Measurements from ENCODE around the gene NEDD4L.

The NEDD4L gene

DNA sequence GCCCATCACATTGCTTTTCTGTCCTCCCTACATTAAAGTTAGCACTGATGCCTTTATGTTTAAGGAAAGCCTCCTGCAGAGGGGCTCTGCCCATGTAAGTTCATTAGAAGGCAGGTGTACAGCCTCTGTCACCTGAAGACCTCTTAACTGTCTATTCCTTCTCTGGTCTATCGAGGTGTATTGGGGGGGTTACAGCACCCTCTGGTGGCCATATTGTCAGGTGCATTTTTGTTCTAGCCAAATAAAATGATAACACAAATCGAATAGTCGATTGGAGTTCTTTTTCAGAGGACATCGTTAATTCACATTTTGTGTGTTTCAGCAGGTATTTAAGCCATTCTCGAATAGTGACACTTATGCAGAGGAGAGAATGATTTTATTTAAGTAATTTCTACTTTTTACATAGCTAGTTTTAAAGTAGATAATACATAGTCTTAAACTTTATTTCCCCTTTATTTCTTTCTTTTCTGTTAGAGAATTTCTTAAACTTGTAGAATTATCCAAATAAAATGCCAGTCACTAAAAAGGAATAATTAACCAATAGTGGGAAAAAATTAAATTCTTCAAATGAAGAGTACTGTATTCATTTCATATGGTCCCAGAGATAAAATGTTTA lies 136.8 kb downstream of the NEDD4L start:
- peak; percentile 55 for DNase-seq (ENCODE audit: low spot score)

DNA sequence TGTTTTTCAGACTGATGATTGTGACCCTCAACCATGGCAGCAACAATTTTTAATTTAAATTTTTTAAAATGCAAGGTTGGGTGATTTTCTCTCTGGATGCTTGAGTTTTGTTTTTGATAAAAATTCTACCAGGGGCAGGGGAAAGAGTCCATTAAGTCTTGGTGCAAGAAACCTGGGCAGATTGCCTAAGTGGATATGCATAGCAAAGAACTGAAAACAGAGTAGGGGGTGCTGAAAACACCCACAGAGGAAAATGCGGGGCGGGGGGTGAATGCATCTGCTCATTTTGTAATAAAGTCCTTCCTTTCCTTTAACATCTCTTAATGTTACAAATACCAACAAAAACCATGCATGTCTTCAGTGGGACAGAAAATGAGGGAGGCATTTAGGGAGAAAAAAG lies 138.0 kb downstream of the NEDD4L start:
- no peak for DNase-seq (ENCODE audit: low spot score)

DNA sequence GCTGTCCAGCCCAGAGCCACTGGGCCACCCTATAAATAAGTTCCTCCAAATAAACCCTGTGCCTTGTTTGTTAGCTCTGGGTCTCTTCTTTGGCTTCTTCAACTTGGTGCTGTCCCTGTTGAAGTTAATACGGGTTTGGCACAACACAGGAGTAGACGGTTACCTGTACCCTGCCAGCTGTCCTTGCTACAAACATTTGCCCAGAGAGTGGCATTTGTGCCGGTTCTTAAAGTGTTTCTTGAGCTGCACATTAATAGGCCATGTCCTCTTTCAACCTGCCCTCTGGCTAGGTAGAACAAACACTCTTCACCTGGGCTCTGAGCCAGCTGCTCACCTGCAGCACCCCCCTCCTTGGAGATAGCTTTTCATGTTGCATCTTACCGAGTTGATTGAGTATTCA lies 139.2 kb downstream of the NEDD4L start:
- DNase-seq (ENCODE audit: low spot score): no peak

DNA sequence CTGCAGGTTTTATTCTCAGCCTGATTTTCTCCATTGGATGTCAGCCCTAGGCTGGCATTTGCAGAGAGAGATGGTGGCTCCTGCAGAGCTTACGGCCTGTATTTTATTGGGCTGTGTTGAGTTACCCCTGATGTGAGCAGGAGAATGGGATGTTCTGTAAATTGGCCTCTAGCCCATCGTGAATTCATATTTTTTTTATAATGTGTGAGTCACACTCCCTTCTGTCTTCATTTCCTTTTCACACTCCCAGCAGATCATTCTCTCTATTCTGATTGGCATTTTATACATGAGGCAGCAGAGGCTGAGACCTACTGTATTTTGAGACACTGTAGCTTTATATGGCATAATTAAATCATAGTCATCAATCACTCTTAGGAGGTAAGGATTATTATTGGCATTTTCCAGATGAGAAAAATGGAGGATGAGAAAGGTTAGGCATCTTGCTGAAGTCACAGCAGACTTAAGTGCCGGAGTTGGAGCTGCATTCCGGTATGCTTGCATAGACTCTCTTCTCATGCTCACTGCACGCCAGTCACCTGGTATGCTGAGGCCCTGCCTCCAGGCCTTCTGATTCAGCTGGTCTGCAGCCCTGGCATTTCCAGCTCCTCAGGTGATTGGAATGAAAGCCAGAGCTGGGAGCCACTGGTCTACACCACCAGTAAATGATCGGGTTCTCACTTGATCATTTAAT lies 142.4 kb downstream of the NEDD4L start:
- DNase-seq (ENCODE audit: low spot score): no peak

DNA sequence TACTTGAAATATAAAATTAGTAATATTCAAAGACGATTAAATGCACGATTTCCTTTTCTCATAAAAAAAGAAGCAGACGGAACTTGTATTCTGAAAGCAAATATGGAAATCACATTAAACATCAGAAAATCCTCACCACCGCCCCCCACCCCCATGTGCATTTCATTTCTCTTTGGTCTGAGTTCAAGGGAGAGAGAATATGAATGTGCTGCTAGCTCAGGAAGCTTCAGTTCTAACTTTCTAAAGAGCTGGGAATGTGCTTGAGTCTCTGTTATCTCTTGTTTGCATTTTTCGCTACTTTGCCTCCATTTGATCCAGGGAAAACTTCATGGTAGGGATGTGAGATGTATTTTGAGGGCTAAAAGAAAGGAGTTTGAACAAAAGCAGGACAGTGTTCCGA lies 143.6 kb downstream of the NEDD4L start:
- no peak for DNase-seq (ENCODE audit: low spot score)

DNA sequence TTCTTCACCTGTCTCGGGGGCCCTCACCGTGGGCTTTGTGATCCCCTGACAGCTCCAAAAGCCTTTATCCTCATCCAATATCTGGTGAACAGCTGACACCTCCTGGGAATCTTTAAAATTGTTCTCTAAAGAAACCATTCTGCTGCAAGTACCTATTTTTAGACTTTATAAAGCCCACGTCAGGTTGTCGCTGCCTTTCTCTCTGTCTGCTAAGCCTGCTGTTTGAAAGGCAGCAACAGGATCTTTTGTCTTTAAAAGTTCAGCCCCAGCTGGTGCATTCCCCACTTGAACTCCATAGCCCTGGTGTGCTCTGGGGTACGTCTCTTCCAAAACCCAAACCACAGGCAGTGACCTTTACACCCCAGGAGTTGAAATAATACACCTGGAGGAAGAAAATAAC lies 145.0 kb downstream of the NEDD4L start:
- DNase-seq (ENCODE audit: low spot score): no peak

DNA sequence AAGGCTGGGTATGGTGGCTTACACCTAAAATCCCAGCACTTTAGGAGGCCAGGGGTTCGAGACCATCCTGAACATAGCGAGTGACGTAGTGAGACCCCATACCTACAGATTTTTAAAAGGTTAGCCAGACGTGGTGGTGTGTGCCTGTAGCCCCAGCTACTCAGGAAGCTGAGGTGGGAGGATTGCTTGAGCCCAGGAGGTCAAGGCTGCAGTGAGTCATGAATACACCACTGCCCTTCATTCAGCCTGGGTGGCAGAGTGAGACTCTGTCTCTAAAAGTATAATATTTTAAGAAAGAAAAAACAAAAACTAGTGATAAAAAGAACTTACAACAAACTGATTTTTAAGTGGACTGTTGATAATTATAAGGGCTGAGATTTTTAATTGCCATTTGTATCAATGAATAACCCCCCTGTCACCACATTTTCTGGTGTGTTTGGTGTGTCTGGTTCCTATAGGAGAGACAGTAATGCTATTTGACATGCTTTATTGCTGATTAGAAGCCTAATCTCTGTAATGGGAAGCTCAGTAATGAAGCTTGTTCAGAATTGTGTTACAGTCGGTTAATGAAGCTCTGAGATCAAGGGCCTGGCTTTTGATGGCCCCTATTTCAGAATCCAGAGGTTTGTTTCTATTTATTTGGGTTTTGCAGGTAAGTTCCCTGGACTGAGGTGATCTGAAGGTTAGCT lies 147.0 kb downstream of the NEDD4L start:
- no peak for DNase-seq (ENCODE audit: low spot score)

DNA sequence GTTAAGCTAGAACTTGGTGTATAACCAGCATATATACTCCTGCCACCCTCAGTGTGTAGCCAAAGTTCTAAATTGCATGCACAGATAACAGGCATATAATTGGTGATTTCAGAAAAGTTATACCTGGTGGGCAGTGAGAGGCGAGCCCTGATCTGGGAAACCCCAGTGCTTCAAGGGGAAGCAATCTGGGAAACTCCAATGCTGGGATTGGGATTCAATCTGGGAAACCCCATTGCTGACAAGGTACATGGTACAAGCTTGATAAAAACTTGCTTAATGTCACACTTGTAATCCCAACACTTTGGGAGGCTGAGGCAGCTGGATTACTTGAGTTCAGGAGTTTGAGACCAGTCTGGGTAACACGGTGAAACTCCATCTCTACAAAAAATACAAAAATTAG lies 147.6 kb downstream of the NEDD4L start:
- no peak for DNase-seq (ENCODE audit: low spot score)

DNA sequence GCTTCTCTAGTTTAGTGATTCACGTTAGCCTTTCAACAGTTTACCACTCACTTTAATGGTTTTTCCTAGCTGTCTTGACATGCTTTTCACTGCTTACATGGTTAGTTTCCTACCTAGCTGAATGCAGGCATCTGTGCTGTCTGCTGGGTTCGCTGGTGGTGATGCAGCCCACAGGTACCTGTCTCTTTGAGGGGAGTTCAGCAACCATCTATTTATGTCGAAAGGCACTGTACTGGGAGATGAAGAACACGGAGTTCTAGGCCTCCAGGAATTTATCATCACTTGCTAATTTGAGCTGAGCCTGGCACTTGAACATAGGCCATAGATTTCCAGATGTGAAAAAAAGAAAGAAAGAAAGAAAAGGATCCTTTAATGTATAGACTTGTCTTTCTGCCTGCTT lies 148.5 kb downstream of the NEDD4L start:
- no peak for DNase-seq (ENCODE audit: low spot score)

DNA sequence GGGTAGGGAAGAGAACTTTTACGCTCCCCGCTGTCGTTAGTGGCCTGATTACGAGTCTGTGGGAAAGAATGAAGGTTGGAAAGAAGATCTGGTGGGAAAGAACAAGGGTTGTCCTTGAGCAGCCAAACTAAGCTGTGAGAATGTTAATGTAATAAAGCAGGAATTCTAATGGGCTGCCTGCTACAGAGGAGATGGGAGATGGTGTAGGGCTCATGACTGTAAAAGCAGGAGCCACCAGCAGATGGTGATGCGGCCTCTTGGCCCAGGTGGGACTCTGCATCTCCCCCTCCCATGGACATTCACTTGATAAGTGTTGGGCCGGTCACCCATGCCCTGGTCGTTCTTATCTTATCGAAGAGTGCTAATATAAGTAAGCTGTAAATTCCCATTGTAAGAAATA lies 150.0 kb downstream of the NEDD4L start:
- DNase-seq (ENCODE audit: low spot score): peak; percentile 64

DNA sequence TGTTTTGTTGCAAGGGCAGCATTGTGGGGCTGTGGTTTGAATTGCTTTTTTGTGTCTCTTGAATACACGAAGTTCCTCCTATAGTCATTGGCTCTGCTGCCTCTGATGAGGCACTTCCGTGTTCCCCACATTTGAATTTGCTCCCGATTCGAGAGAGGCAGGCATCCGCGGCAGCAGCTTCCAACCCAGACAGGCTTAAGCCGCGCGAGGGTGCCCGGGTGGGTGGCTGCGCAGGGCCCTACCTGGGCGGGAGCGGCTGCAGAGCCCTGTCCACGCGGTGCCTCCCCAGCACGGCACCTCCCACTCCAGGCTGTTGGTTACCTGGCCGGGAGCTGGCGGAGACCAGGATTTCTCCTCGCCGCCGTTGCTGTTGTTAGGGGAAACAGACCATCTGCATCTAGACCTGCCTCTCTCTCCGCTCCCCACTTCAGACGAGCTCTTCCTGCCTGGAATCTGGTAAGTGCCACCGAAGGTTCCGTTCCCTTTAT lies 151.3 kb downstream of the NEDD4L start:
- no peak for DNase-seq (ENCODE audit: low spot score)

DNA sequence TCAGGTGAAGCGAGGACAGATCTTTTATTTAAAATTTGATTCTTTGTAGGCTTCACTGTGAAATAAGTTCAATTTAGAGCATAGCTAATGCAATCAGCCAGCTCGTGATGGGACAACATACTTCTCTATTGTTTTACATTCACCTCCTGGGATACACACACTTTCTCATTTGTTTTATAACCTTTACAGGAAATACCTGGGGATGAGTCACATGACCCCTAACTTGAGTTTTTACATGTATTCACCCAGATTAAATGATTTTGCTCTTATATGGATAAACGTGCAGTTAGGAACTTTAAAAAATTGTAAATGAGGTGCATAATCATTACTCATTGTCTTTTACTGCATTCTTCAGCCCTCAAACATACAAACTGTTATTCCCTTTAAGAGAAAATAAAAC lies 152.1 kb downstream of the NEDD4L start:
- no peak for DNase-seq (ENCODE audit: low spot score)

DNA sequence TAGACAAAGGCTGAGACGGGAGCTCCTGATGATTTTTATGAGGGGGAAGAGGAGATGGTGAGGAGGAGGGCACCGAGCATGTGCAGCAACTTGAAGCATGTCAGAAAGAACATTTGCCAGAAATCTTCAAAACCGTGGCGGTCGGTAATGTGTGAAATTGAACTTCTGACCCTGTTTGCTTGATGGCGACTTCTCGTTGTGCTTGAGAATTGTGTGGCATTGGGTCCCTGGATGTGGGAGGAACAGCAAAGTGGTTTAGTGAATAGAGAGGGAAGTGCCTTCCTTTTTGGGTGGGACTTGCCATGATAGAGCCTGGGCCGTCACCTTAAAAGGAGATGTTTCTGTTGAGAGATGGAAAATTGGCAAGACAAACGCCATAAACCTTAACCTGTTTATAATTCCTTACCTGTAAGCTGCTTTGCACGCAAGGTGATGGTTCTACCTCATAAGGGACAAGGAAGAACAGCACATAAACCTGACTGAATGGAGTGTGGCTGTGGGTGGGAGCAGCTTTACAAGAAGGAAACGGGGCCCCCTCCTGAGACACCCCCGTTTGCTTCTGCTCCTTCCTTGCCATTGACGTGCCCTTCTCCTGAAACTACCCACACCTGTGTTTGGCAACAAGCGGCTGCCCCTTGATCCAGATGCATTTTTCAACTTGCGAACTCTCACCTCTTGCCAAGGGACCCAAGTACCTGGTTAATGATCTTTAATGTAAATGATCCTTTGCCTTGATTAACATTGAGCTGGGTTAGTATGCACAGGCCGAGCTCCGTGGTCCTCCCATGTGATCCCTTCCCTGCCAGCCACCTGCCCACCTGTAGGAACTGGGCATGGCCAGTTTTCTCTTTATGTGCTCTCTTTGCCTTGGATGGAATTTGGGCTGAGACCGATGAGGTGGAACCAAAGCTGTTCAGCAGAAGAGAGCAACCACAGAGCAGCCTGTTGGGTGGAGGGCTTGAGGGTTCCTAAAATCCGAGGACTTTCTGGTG lies 153.2 kb downstream of the NEDD4L start:
- DNase-seq (ENCODE audit: low spot score): no peak

DNA sequence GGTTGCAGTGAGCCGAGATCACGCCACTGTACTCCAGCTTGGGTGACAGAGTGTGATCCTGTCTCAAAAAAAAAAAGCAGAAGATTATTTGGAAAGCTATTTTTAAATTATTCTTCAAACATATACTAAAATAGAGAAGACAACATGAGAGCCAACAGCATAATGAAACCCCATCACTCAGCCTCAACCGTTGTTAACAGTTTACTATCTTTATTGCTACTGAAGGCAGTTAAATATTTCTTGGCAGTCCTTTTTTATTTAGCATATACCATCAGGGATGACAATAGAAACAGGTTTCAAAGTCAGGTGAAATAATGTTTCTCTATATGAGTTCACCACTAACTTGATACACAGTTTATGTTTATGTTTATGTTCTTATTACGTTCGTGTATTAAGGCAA lies 157.2 kb downstream of the NEDD4L start:
- no peak for DNase-seq (ENCODE audit: low spot score)

DNA sequence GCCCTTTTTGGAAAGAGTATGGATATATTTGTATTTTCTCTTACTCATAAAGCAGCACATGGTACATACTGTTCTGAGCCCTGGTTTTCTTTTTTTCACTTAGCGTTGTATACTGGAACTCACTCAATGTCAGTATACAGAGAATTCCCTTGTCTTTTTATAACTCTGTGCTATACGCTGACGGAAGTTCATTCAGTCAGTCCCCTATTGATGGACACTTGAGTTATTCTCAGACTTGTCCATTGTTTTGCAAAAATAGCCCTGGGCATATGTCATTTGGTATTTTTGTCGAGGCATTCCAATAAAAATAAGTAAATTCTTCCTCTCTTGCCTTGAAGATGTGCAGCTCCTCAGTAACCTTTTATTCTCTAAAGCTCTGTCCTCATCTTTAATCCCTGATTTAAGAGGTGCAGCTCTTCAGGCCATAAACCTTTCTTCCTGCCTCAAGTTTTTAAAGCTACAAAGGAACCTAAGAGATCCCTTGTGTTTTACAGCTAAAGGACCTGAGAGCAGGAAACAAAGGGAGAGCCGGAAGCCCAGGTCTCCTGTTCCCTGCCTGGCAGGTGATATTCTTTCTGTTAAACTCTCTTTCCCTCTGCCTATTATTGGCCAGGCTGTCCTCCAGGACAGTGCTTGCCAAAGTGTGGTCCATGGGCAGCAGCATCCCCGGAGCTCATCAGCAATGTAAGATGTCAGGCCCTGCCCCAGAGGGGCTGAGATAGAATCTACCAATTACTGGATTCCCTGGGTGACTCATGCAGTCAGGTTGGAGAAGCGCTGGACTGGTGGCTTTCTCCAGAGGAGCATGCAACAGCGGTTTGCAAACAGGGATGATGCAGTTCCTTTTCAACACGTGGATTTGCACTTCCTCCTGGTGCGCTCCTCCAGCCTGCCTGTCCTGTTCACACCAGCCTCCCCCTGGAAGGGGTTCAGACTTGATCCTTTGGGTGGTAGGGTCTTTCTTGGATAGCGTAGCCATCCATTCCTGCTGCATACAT lies 158.0 kb downstream of the NEDD4L start:
- peak; percentile 66 for DNase-seq (ENCODE audit: low spot score)

DNA sequence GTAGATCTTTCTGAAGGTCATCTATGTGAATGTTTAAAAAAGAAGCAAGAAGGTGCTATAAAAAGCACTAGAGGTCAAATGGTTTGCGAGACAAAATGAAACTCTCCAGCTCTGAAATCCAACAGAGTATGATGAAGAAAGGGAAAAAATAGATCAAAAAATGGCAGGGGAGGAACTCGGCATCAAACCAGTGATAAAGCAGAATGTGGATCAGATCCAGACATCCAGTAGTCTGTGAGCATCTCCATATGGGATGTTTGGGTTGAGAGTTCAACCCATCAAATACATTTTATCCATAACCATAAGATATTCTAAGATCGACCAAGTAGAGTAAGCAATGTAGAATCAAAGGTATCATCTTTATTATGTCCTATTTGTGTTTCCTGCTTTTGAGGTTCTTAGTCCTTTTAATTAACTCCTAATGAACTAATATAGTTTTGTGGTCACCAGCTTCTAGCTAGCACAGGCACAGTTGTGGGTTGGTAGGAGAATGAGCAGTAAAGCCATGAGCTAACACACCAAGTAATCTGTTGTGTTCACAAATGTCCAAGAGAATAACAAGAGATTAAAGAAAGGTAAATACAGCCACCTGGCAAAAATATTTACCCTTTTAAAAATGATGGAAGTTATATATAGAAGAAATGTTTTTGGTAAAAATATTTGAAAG lies 160.9 kb downstream of the NEDD4L start:
- DNase-seq (ENCODE audit: low spot score): no peak

DNA sequence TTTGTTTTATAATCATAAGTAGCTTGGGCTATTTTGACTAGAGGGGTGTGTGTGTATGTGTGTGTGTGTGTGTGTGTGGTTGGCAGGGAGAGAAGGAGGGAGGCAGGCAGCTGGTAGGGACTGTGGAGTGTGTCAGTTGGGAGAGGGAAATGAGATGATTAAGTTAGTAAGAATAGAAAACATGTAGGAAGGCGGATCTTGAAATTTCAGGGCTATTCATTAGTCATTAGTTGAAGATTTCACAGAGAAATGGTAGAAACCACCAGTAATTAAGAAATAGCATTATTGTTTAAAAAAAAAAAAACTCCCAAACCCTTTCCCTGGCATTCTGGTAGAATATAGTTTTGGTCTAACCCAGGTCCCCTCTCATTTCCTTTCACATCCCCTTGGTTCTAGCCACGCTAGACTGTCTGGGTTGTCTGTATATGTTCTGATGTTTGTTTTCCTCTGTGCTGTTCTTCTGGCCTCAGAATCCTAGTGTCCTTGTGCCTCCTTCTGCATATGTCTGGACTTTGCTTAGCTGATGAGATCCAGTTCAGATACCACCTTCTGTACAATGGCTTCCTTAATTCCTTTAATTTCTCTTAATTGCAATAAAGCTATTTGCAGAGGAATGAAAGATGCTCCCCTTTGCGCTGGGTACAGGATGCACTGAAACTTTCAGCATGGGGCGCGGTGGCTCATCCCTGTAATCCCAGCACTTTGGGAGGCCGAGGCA lies 161.6 kb downstream of the NEDD4L start:
- no peak for DNase-seq (ENCODE audit: low spot score)

DNA sequence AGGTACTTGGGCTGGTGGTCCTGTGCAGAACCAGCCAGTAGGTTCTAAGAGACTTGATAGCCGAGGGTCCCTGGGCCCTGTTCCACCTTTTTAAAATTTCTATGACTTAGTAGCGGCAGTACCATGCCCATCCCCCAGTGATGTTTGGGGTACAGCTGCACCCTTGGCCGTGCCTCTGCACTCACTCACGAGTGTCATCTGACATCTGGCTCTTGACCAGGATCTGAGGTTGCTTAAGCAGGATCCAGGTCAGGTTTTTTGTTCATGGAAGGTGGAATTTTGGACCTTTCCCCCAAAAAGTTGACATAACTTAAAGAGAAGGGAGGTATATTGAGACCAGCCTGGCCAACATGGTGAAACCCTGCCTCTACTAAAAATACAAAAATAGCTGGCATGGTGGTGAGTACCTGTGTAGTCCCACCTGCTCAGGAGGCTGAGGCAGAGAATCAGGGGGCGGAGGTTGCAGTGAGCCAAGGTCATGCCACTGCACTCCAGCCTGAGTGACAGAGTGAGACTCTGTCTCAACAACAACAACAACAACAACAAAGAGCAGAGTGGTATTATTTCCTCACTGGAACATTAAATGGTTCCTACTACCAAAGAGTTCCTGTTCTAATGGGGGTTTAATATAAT lies 163.6 kb downstream of the NEDD4L start:
- no peak for DNase-seq (ENCODE audit: low spot score)
